ENCODE data around the gene FLT1.

Gene FLT1

GRCh38 chr13:28344163-28344562, 150.8 kb downstream of the FLT1 start:
- TF ChIP-seq REST (IDR thresholded peaks at IDR 0.05; ENCODE audit: insufficient replicate concordance, low read depth) (no peak), POLR2AphosphoS5 (IDR thresholded peaks at IDR 0.05; ENCODE audit: low read depth) (no peak)
- DNase-seq (ENCODE audit: low read depth in 1 of 2, low spot score in 1 of 2), result no peak
- H3K27ac ChIP-seq (replicated peaks), result no peak overlapping the region
- H3K27me3 ChIP-seq (ENCODE audit: insufficient read depth, poor library complexity, severe bottlenecking), result peaks cover 37% of the 10 kb centered on the region
- no peak overlapping the region for H3K4me3 ChIP-seq (replicated peaks; ENCODE audit: insufficient read depth, low read length)

GRCh38 chr13:28342251-28342650, 152.7 kb downstream of the FLT1 start:
- Histone ChIP-seq H3K27ac (replicated peaks) (no peak overlapping the region), H3K4me3 (replicated peaks; ENCODE audit: insufficient read depth, low read length) (no peak overlapping the region), H3K27me3 (ENCODE audit: insufficient read depth, poor library complexity, severe bottlenecking) (peaks cover 36% of the 10 kb centered on the region)
- no peak for DNase-seq (ENCODE audit: low read depth in 1 of 2, low spot score in 1 of 2)
- no peak for TF ChIP-seq CTCF (IDR thresholded peaks at IDR 0.05; ENCODE audit: insufficient read depth, low read length)
- no peak for TF ChIP-seq POLR2AphosphoS5 (IDR thresholded peaks at IDR 0.05; ENCODE audit: low read depth)
- no peak for TF ChIP-seq REST (IDR thresholded peaks at IDR 0.05; ENCODE audit: insufficient replicate concordance, low read depth)
- TF ChIP-seq SPI1 (IDR thresholded peaks at IDR 0.05; ENCODE audit: borderline replicate concordance, low read depth), result no peak
- TF ChIP-seq GABPA (IDR thresholded peaks at IDR 0.05; ENCODE audit: low read depth), result no peak

GRCh38 chr13:28340272-28340793, 154.6 kb downstream of the FLT1 start:
- Histone ChIP-seq H3K27me3 (ENCODE audit: insufficient read depth, poor library complexity, severe bottlenecking) (peaks cover 36% of the 10 kb centered on the region), H3K27ac (replicated peaks) (no peak overlapping the region), H3K4me3 (replicated peaks; ENCODE audit: insufficient read depth, low read length) (no peak overlapping the region)
- DNase-seq (ENCODE audit: low read depth in 1 of 2, low spot score in 1 of 2), result no peak
- no peak for TF ChIP-seq GABPA (IDR thresholded peaks at IDR 0.05; ENCODE audit: low read depth)
- TF ChIP-seq SPI1 (IDR thresholded peaks at IDR 0.05; ENCODE audit: borderline replicate concordance, low read depth), result no peak
- no peak for TF ChIP-seq CTCF (IDR thresholded peaks at IDR 0.05; ENCODE audit: insufficient read depth, low read length)
- no peak for TF ChIP-seq POLR2AphosphoS5 (IDR thresholded peaks at IDR 0.05; ENCODE audit: low read depth)
- TF ChIP-seq REST (IDR thresholded peaks at IDR 0.05; ENCODE audit: insufficient replicate concordance, low read depth), result no peak

All from HL-60 (cell line).